HepG2 (cell line): ENCODE results near the gene DLL3. TPM values are rescaled to one million over a fixed set of nuclear protein-coding genes. Genes with fewer than 3 reads are reported as not detected.

ENCODE experiments used
- BCL3 ChIP-seq: sonication (generic); formaldehyde crosslinking; IDR thresholded peaks from 2 replicates; pipeline ENCODE4 v1.5.1; 2020; ENCODE audit warnings: mild to moderate bottlenecking, missing genetic modification reagents, moderate library complexity
- DRAP1 ChIP-seq: IDR thresholded peaks from 2 replicates; pipeline ENCODE4 v1.6.1; 2016; ENCODE audit warnings: missing genetic modification reagents, missing compliant biosample characterization
- ELF4 ChIP-seq: sonication (generic); formaldehyde crosslinking; IDR thresholded peaks from 2 replicates; pipeline ENCODE4 v1.5.0; 2020; ENCODE audit warnings: missing genetic modification reagents, mild to moderate bottlenecking, moderate library complexity, borderline replicate concordance
- GATAD2A ChIP-seq: IDR thresholded peaks from 2 replicates; pipeline ENCODE4 v1.6.1; 2016
- KDM5B ChIP-seq: sonication (generic); formaldehyde crosslinking; IDR thresholded peaks from 2 replicates; pipeline ENCODE4 v1.4.0; 2020; ENCODE audit warnings: missing genetic modification reagents, mild to moderate bottlenecking, borderline replicate concordance
- KLF9 ChIP-seq: IDR thresholded peaks from 2 replicates; pipeline ENCODE4 v1.6.1; 2016; ENCODE audit warnings: low read depth
- MEF2D ChIP-seq: sonication (generic); formaldehyde crosslinking; IDR thresholded peaks from 2 replicates; pipeline ENCODE4 v1.5.1; 2020; ENCODE audit warnings: mild to moderate bottlenecking, missing genetic modification reagents
- MLX ChIP-seq: IDR thresholded peaks from 2 replicates; pipeline ENCODE4 v1.6.1; 2016
- MTA3 ChIP-seq: sonication (generic); formaldehyde crosslinking; IDR thresholded peaks from 2 replicates; pipeline ENCODE4 v1.4.0; 2020; ENCODE audit warnings: missing genetic modification reagents
- NRL ChIP-seq: sonication (generic); formaldehyde crosslinking; IDR thresholded peaks from 2 replicates; pipeline ENCODE4 v1.5.0; 2020; ENCODE audit warnings: missing genetic modification reagents, mild to moderate bottlenecking, moderate library complexity, borderline replicate concordance
- RXRA ChIP-seq: sonication (generic); formaldehyde crosslinking; IDR thresholded peaks from 2 replicates; pipeline ENCODE4 v1.5.1; 2020; ENCODE audit warnings: missing genetic modification reagents
- TRAFD1 ChIP-seq: sonication (generic); formaldehyde crosslinking; IDR thresholded peaks from 2 replicates; pipeline ENCODE4 v1.5.1; 2020; ENCODE audit warnings: missing genetic modification reagents, mild to moderate bottlenecking, borderline replicate concordance
- ZBTB3 ChIP-seq: sonication (generic); formaldehyde crosslinking; IDR thresholded peaks from 2 replicates; pipeline ENCODE4 v1.4.0; 2020; ENCODE audit warnings: low read depth, mild to moderate bottlenecking, moderate library complexity, missing genetic modification reagents, borderline replicate concordance
- ZFP36L2 ChIP-seq: sonication (generic); formaldehyde crosslinking; IDR thresholded peaks from 2 replicates; pipeline ENCODE4 v1.4.0; 2020; ENCODE audit warnings: missing genetic modification reagents
- ZHX1 ChIP-seq: sonication (generic); formaldehyde crosslinking; IDR thresholded peaks from 2 replicates; pipeline ENCODE4 v1.8.1; 2022; ENCODE audit warnings: low read depth, mild to moderate bottlenecking, missing genetic modification reagents
- ZNF101 ChIP-seq: sonication (generic); formaldehyde crosslinking; IDR thresholded peaks from 2 replicates; pipeline ENCODE4 v1.4.0; 2020; ENCODE audit warnings: mild to moderate bottlenecking, low read depth, missing genetic modification reagents, borderline replicate concordance
- ZNF20 ChIP-seq: sonication (generic); formaldehyde crosslinking; IDR thresholded peaks from 2 replicates; pipeline ENCODE4 v1.4.0; 2020; ENCODE audit warnings: mild to moderate bottlenecking, moderate library complexity, missing genetic modification reagents
- ZNF512 ChIP-seq: sonication (generic); formaldehyde crosslinking; IDR thresholded peaks from 2 replicates; pipeline ENCODE4 v1.4.0; 2020; ENCODE audit warnings: mild to moderate bottlenecking, missing genetic modification reagents
- ZNF572 ChIP-seq: sonication (generic); formaldehyde crosslinking; IDR thresholded peaks from 2 replicates; pipeline ENCODE4 v1.5.1; 2020; ENCODE audit warnings: mild to moderate bottlenecking, missing genetic modification reagents
- ZNF660 ChIP-seq: sonication (generic); formaldehyde crosslinking; IDR thresholded peaks from 2 replicates; pipeline ENCODE4 v1.5.1; 2020; ENCODE audit warnings: mild to moderate bottlenecking, low read depth, missing genetic modification reagents, borderline replicate concordance
- ZZZ3 ChIP-seq: sonication (generic); formaldehyde crosslinking; IDR thresholded peaks from 2 replicates; pipeline ENCODE4 v1.4.0; 2020; ENCODE audit warnings: missing genetic modification reagents, mild to moderate bottlenecking, borderline replicate concordance
- polyA plus RNA-seq, 8 experiments: library from polyadenylated mRNA; depleted of rRNA in 3 of 8; stranded (reverse) in 7 of 8; unstranded in 1 of 8; fragments of >200 nt; fragmentation: Illumina TruSeq in 4 of 8; extraction: Trizol in 4 of 8; gene quantifications; 2 replicates each; pipeline versions ENCODE4 v1.2.1 to v1.2.3, GENCODE V29; 2011 to 2016; ENCODE audit warnings: low read depth in 4 of 8, missing spikeins in 1 of 8, mixed read lengths in 1 of 8; ENCODE audit not compliant: insufficient read depth in 1 of 8
- total RNA-seq, 5 experiments: library from RNA; depleted of rRNA; stranded (reverse); fragments of >200 nt; fragmentation: Illumina TruSeq; extraction: Trizol; gene quantifications; 2 replicates each; pipeline ENCODE4 v1.2.3, GENCODE V29; 2016; ENCODE audit warnings: low read depth in 1 of 5

The DLL3 gene
- total and polyA plus RNA-seq, 2 of the 13 experiments (the other 11 are each of a cell fraction or from before 2014, with no cell fraction given) = 0.35 to 0.55 TPM

GRCh38 chr19:39502640-39503417 lies 4.1 kb downstream of the DLL3 start (continued):
- TF ChIP-seq ZNF512 = no peak
- TF ChIP-seq ZFP36L2 = no peak
- TF ChIP-seq ZNF660 (CRISPR knock-in tag) = no peak
- TF ChIP-seq MEF2D (CRISPR knock-in tag) = 0 out of 2 replicates have a peak, but pooled peaks have one; percentile 59
- no peak for TF ChIP-seq ZNF572 (CRISPR knock-in tag)
- 0 out of 2 replicates have a peak, but pooled peaks have one; percentile 42 for TF ChIP-seq KLF9 (CRISPR knock-in tag)
- TF ChIP-seq BCL3 (CRISPR knock-in tag) = peak; percentile 100
- peak; percentile 75; the same call in 1 of the 2 replicates for TF ChIP-seq NRL (CRISPR knock-in tag)
- no peak for TF ChIP-seq DRAP1
- peak; percentile 88; the same call in 1 of the 2 replicates for TF ChIP-seq ZNF20
- peak; percentile 46; the same call in 1 of the 2 replicates for TF ChIP-seq MLX (CRISPR knock-in tag)
- no peak for TF ChIP-seq ELF4
- no peak for TF ChIP-seq MTA3 (CRISPR knock-in tag)
- TF ChIP-seq TRAFD1 (CRISPR knock-in tag) = no peak
- TF ChIP-seq ZZZ3 (CRISPR knock-in tag) = peak; percentile 70
- TF ChIP-seq ZNF101 (CRISPR knock-in tag) = peak; percentile 96
- no peak for TF ChIP-seq ZBTB3 (CRISPR knock-in tag)
- TF ChIP-seq GATAD2A (CRISPR knock-in tag) = no peak
- peak; percentile 48; the same call in 1 of the 2 replicates for TF ChIP-seq RXRA (CRISPR knock-in tag)
- peak; percentile 93 for TF ChIP-seq ZHX1 (CRISPR knock-in tag)
- peak; percentile 100 for TF ChIP-seq KDM5B (CRISPR knock-in tag)
